Peyer's patch (tissue), 4 donors: Measurements from ENCODE around the gene DDX49. TPM values are rescaled to one million over a fixed set of nuclear protein-coding genes. Genes with fewer than 3 reads are reported as not detected.
"Not testable (repeated sequence)": the region's sequence is repeated elsewhere in the genome, so short reads cannot be mapped to it uniquely, and the experiment has no call there.

Source experiments
- DNase-seq, 3 donors: peaks; one replicate each; pipeline ENCODE4 v3.0.0-alpha.2; 2017 to 2019
- H3K27ac ChIP-seq, 4 donors: fragments of 200-600 bp; sonication (generic); one replicate each; pipeline ENCODE4 v1.5.1; 2016 to 2019
- H3K27me3 ChIP-seq, 2 donors: fragments of 200-600 bp; sonication (generic); one replicate each; pipeline ENCODE4 v1.5.1; 2019
- H3K36me3 ChIP-seq, 3 donors: fragments of 200-600 bp; sonication (generic); one replicate each; pipeline ENCODE4 v1.5.1; 2016 to 2019
- H3K4me1 ChIP-seq, 4 donors: fragments of 200-600 bp; sonication (generic); one replicate each; pipeline ENCODE4 v1.5.1; 2016 to 2019
- H3K4me3 ChIP-seq, 4 donors: fragments of 200-600 bp; sonication (generic); 1 replicate in 3 of 4; 2 replicates in 1 of 4; pipeline ENCODE4 v1.5.1; 2016 to 2019; ENCODE audit warnings: mild to moderate bottlenecking in 1 of 4
- H3K9me3 ChIP-seq, 4 donors: fragments of 200-600 bp; sonication (generic); one replicate each; pipeline ENCODE4 v1.5.1; 2016 to 2019; ENCODE audit warnings: mild to moderate bottlenecking in 1 of 4
- POLR2A ChIP-seq, 2 donors: fragments of 450-650 bp; IDR thresholded peaks; one replicate each; pipeline ENCODE4 v1.5.1; 2017; ENCODE audit warnings: antibody characterized with exemption in 2 of 2, mild to moderate bottlenecking in 2 of 2, moderate library complexity in 2 of 2
- total RNA-seq, 4 donors: library from RNA; depleted of rRNA; stranded (reverse); fragments of >200 nt; gene quantifications; one replicate each; pipeline ENCODE4 v1.1.0, GENCODE V29; 2016
- TF ChIP-seq, protein P1 (sequence below), 6 experiments: fragments of 450-650 bp in 4 of 6; fragments of 200-600 bp in 2 of 6; sonication (generic) in 1 of 6; IDR thresholded peaks; one replicate each; pipeline ENCODE4 v1.5.1; 2017 to 2019; ENCODE audit warnings: antibody characterized with exemption in 6 of 6, mild to moderate bottlenecking in 3 of 6, moderate library complexity in 1 of 6

Gene DDX49
- total RNA-seq, 4 donors from 2014 or later, result 37.0 to 76.9 (median 47.1) TPM

DNA sequence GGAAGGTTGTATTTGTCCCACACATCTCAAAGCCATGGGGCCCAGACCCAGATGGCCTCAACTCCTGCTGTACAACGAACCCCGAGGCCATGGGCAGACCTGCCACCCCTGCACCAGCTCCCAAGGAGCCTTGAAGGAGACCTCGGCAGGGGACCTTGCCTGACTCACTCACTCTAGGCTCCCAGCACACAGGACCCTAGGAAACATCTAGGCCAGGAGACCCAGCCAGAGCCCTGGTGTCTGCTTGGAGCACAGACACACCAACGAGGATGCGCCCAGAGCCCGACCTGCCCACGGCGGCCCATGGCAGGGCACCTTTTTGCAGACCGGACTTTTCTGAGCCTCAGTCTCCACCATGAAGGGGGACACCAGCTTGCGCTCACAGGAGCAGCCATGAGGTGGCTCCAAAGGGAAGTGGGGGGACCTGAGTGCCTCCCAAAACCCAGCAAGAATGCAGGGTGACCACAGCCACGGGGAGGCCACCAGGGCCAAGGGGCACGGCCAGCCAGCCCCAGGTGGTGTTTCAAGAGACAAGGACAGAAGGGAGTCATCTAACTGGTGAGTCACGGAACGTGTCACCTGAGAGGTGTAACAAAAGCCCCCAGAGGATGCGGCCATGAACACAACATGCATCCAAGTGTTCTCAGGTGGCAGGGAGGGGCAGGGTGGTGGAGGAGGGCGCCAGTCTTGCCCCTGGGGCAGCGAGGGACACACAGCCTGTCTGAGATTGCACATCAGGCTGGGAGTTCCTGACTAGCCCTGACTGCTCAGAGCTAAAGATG lies 18.6 kb upstream of the DDX49 start:
- Histone ChIP-seq H3K4me1 (peaks cover 0 to 22% (median 0%) of the 10 kb centered on the region in 4 donors), H3K9me3 (no peaks in the 10 kb centered on the region), H3K27ac (no peak overlapping the region), H3K36me3 (peaks cover 0 to 60% (median 0%) of the 10 kb centered on the region in 3 donors), H3K27me3 (no peaks in the 10 kb centered on the region), H3K4me3 (no peak overlapping the region)
- peak in 1 of 3 donors; percentile 39 for DNase-seq
- no peak for TF ChIP-seq POLR2A (IDR thresholded peaks at IDR 0.05)
- TF ChIP-seq, protein P1, sequence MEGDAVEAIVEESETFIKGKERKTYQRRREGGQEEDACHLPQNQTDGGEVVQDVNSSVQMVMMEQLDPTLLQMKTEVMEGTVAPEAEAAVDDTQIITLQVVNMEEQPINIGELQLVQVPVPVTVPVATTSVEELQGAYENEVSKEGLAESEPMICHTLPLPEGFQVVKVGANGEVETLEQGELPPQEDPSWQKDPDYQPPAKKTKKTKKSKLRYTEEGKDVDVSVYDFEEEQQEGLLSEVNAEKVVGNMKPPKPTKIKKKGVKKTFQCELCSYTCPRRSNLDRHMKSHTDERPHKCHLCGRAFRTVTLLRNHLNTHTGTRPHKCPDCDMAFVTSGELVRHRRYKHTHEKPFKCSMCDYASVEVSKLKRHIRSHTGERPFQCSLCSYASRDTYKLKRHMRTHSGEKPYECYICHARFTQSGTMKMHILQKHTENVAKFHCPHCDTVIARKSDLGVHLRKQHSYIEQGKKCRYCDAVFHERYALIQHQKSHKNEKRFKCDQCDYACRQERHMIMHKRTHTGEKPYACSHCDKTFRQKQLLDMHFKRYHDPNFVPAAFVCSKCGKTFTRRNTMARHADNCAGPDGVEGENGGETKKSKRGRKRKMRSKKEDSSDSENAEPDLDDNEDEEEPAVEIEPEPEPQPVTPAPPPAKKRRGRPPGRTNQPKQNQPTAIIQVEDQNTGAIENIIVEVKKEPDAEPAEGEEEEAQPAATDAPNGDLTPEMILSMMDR (IDR thresholded peaks at IDR 0.05), result no peak

- peaks cover 0 to 66% (median 0%) of the 10 kb centered on the region in 3 donors for H3K36me3 ChIP-seq
- TF ChIP-seq POLR2A (IDR thresholded peaks at IDR 0.05), result no peak
- TF ChIP-seq, protein P1 (IDR thresholded peaks at IDR 0.05), result no peak
- H3K27ac ChIP-seq, result no peak overlapping the region
These were observed 18.0 kb upstream of the DDX49 start for GRCh38 chr19:18901491-18901890.

GRCh38 chr19:18902519-18902918 lies 17.0 kb upstream of the DDX49 start:
- not testable (repeated sequence) for H3K27me3 ChIP-seq, H3K4me3 ChIP-seq, H3K27ac ChIP-seq, DNase-seq, H3K9me3 ChIP-seq
- Histone ChIP-seq H3K36me3 (peaks cover 0 to 75% (median 0%) of the 10 kb centered on the region in 3 donors), H3K4me1 (peaks cover 0 to 15% (median 0%) of the 10 kb centered on the region in 4 donors)

More at GRCh38 chr19:18901491-18901890, 18.0 kb upstream of the DDX49 start:
- Histone ChIP-seq H3K9me3 (no peaks in the 10 kb centered on the region), H3K27me3 (no peaks in the 10 kb centered on the region), H3K4me1 (peaks cover 0 to 18% (median 0%) of the 10 kb centered on the region in 4 donors), H3K4me3 (no peak overlapping the region)
- DNase-seq, result no peak

DNA sequence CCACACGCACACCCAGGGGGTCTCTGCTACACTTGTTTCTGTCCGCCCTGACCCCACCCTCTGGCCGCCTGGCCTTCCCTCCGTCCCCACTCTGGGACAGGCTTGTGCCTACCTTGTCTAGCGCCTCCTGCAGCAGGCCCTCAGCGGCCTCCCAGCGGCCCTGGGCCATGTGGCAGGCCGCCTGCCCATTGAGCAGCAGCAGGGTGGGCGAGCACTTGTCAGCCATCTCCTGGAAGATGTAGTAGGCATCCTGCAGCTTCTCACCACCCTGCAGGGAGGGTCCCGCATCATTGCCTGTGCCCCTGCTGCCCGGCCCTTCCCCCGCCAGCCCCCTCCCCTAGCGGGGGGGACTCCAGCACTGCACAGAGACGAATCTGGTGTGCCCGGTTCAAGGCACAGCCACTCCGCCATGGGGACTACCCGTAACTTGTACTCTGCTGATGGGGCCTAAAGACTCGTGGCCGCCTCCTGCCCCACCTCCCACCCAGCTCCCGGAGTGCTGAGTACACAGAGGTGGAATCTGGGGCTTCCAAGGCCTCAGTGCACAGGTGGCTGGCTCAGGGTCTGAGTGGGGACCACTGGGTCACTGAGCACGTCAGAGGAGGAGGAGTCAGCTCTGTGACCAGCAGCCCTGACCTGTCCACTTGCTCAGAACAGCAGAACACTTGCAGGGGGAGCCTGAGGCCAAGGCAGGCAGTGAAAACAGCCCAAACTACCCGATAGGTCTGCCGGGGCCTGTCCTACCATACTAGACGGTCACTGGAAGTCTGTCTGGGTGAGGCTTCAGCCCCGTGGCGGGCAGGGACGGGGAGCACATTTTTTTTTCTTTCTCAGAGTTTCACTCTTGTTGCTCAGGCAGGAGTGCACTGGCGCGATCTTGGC lies 16.1 kb upstream of the DDX49 start:
- Histone ChIP-seq H3K9me3 (no peaks in the 10 kb centered on the region), H3K27ac (no peak overlapping the region), H3K4me1 (peaks cover 0 to 9% (median 0%) of the 10 kb centered on the region in 4 donors), H3K4me3 (no peak overlapping the region), H3K27me3 (no peaks in the 10 kb centered on the region), H3K36me3 (peaks cover 0 to 82% (median 0%) of the 10 kb centered on the region in 3 donors)
- TF ChIP-seq POLR2A (IDR thresholded peaks at IDR 0.05), result no peak
- TF ChIP-seq, protein P1 (IDR thresholded peaks at IDR 0.05), result no peak
- DNase-seq, result peak in 1 of 3 donors; percentile 34

DNA sequence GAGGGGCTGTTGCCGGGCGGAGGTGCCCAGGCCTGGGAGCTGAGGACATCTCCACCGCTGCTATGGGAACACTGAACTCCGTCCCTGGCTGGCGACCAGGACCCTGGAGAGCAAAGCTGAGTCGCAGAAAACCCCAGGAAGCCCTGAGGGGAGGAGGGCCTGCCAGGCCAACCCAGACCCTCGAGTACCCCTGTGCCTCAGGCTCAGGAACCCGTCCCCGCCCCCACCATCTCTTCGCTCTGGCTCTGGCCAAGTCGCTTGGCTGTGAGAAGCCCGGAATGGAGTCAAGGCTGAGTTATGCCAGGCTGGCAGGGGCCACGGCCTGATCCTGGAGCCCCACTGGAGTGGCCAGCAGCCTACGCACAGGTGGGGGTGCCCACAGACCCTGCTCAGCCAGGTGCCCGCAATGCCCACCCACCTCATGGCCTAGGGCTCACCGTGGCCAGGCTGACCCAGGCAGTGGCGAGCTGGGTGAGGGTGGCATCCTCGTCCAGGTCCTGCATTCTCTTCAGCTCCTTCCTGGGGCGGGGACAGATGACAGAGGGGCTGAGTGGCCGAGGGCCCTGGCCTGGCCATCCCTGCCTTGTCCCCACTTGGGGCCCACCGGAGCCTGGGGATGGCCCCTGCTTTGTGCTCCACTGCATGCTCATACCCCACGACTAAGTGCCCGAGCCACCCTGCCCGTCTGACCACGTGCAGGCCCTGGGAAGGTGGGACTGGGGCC lies 15.0 kb upstream of the DDX49 start:
- H3K4me3 ChIP-seq, result no peak overlapping the region
- H3K27ac ChIP-seq, result no peak overlapping the region
- H3K36me3 ChIP-seq, result peaks cover 0 to 82% (median 0%) of the 10 kb centered on the region in 3 donors
- H3K4me1 ChIP-seq, result no peaks in the 10 kb centered on the region
- no peaks in the 10 kb centered on the region for H3K9me3 ChIP-seq
- no peaks in the 10 kb centered on the region for H3K27me3 ChIP-seq
- TF ChIP-seq POLR2A (IDR thresholded peaks at IDR 0.05), result no peak
- TF ChIP-seq, protein P1 (IDR thresholded peaks at IDR 0.05), result no peak
- peak in 1 of 3 donors; percentile 43 for DNase-seq
